Kidney (tissue), 14 donors: ENCODE measurements around the gene SIK3. TPM values are rescaled to one million over a fixed set of nuclear protein-coding genes. Genes with fewer than 3 reads are reported as not detected.

Experiments used
- DNase-seq, 5 donors: peaks; one replicate each; pipeline ENCODE4 v3.0.0-alpha.2; 2013 to 2020
- FAIRE-seq: peaks from 2 replicates; lab custom pipeline; 2012; peaks lifted over from hg19 to GRCh38; lab: Jason Lieb, UNC
- H3K27ac ChIP-seq, 2 donors: one replicate each; pipeline ENCODE4 v1.7.0; 2013; ENCODE audit warnings: low read depth in 2 of 2, low read length in 2 of 2, inconsistent platforms in 1 of 2
- H3K27me3 ChIP-seq: one replicate; pipeline ENCODE4 v1.7.1; 2013; ENCODE audit warnings: low read length, inconsistent platforms; ENCODE audit not compliant: control insufficient read depth, insufficient read depth
- H3K36me3 ChIP-seq, 3 donors: one replicate each; pipeline versions ENCODE4 v1.7.0 to v1.7.1; 2013; ENCODE audit warnings: low read length in 3 of 3, control low read depth in 1 of 3, inconsistent platforms in 1 of 3; ENCODE audit not compliant: insufficient read depth in 3 of 3, control insufficient read depth in 2 of 3
- H3K4me1 ChIP-seq, 3 donors: one replicate each; pipeline versions ENCODE4 v1.7.0 to v1.7.1; 2013; ENCODE audit warnings: low read length in 3 of 3, inconsistent platforms in 1 of 3, low read depth in 1 of 3; ENCODE audit not compliant: control insufficient read depth in 2 of 3, insufficient read depth in 2 of 3
- H3K4me3 ChIP-seq, 3 donors: one replicate each; pipeline versions ENCODE4 v1.7.0 to v1.8.1; 2013; ENCODE audit warnings: low read length in 3 of 3, control low read depth in 1 of 3, inconsistent platforms in 1 of 3
- H3K9ac ChIP-seq, 3 donors: one replicate each; pipeline versions ENCODE4 v1.7.0 to v1.7.1; 2013; ENCODE audit warnings: low read length in 3 of 3, control low read depth in 1 of 3, inconsistent platforms in 1 of 3
- H3K9me3 ChIP-seq, 3 donors: one replicate each; pipeline versions ENCODE4 v1.7.0 to v1.7.1; 2013; ENCODE audit warnings: low read length in 3 of 3, control low read depth in 1 of 3, inconsistent platforms in 1 of 3; ENCODE audit not compliant: control insufficient read depth in 2 of 3, insufficient read depth in 1 of 3
- intact Hi-C: fragments of 100-400 bp; cut with DNase I; formaldehyde crosslinking; loops from one replicate; pipeline ENCODE4 v1.11.1; 2022
- polyA plus RNA-seq: library from polyadenylated mRNA; stranded (reverse); fragments of 350-450 nt; fragmentation: Illumina TruSeq; extraction: RNeasy Lipid Tissue Mini Kit (QIAGEN cat#74804); gene quantifications from one replicate; pipeline ENCODE4 v1.2.3, GENCODE V29; 2014; ENCODE audit warnings: low read depth, low replicate concordance; ENCODE audit not compliant: insufficient read depth
- total RNA-seq: library from RNA; stranded (reverse); fragmentation: NEBNext Ultra II Directional; extraction: Animal tissue kit (Norgen Biotek cat#: 25700); gene quantifications from one replicate; pipeline ENCODE4 v1.2.1, GENCODE V29; 2021
- TF ChIP-seq, protein P1 (sequence below): IDR thresholded peaks from 3 replicates; pipeline ENCODE4 v1.5.1; 2012; ENCODE audit warnings: mild to moderate bottlenecking, moderate library complexity, borderline replicate concordance; ENCODE audit not compliant: insufficient read depth; ENCODE audit errors: extremely low read depth
- donor health status: control.
- donor health status: control.
- donor health status: control.
- donor health status: control.
- donor health status: control.
- donor health status: DM: yes; HTN: yes; CAD: no.
- donor health status: Normal renal cell carcinoma (clear cell type).

Gene SIK3
- total and polyA plus RNA-seq, 2 donors from 2014 or later, result 12.3 to 50.7 TPM

DNA sequence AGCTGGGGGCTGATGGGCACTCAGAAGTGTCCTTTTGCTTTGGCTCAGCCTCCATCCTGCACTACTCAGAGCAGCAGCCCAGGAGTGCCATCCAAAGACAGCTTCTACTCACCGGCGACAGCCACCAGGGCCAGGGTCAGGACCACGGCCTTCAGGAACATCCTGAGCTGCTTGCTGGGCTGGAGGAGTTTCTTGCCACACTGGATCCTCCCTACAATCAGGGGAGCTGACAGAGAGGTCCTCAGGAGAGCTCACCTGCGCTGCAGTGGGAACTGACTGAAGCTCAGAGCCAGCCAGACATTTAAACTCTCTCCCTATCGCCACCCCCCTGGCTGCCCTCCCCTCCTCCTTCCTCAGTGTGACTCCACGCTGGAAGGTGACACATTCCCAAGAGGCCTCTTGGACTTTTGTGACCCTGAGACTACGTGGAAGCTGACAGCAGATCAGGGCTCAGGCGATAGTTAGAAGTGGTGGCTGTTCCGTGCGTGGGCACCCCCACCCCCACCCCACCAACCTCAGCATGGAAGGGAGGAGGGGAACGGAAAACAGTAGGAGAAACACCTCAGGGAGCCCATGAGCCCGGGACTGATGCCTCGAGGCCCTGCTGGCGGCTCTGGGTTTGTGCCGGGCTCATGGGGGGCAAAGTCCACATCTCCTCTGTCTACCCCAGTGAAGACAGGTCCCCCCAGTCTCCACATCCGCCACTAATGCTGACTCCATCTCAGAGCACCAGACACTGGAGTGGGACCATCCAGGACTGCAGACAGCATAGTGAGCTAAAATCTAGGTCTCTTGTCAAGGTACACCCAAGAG, 275.0 kb downstream of the SIK3 start, which contains the start of gene APOA4:
Gene APOA4, minus strand, starts transcription at position 274 of the 813 bp plus-strand sequence. Its CDS starts 113 bp downstream, at position 161.
- TF ChIP-seq, protein P1, sequence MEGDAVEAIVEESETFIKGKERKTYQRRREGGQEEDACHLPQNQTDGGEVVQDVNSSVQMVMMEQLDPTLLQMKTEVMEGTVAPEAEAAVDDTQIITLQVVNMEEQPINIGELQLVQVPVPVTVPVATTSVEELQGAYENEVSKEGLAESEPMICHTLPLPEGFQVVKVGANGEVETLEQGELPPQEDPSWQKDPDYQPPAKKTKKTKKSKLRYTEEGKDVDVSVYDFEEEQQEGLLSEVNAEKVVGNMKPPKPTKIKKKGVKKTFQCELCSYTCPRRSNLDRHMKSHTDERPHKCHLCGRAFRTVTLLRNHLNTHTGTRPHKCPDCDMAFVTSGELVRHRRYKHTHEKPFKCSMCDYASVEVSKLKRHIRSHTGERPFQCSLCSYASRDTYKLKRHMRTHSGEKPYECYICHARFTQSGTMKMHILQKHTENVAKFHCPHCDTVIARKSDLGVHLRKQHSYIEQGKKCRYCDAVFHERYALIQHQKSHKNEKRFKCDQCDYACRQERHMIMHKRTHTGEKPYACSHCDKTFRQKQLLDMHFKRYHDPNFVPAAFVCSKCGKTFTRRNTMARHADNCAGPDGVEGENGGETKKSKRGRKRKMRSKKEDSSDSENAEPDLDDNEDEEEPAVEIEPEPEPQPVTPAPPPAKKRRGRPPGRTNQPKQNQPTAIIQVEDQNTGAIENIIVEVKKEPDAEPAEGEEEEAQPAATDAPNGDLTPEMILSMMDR, result no peak
- Histone ChIP-seq H3K27me3 (no peaks in the 10 kb centered on the region), H3K36me3 (no peaks in the 10 kb centered on the region), H3K4me1 (no peaks in the 10 kb centered on the region), H3K9me3 (no peaks in the 10 kb centered on the region), H3K4me3 (no peak within 1 kb of the TSS), H3K9ac (no peak within 1 kb of the TSS), H3K27ac (no peak within 1 kb of the TSS)
- intact Hi-C loops, result no loop called here
- DNase-seq, result no peak
- no peak for FAIRE-seq

DNA sequence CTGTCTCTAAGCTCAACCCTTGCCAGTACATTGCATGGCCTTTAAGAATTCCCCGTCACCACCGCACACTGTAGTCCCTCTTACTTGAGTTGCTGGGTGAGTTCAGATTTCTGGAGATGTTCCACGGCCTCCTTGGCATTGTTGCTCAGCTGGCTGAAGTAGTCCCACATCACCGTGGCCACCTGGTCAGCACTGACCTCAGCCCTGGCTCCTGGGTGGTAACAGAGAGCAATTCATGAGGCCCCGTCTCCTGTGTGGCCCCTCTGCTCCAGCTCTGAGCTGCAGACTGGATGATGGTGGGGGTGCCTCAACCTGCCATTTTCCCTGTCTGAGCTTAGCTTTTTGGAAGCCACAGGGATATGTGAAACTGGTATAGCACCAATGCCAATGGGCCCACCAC, 275.7 kb downstream of the SIK3 start:
- no peak overlapping the region for H3K4me3 ChIP-seq
- no peaks in the 10 kb centered on the region for H3K27me3 ChIP-seq
- intact Hi-C loops, result no loop called here
- H3K4me1 ChIP-seq, result no peaks in the 10 kb centered on the region
- no peaks in the 10 kb centered on the region for H3K36me3 ChIP-seq
- DNase-seq, result no peak
- no peak overlapping the region for H3K9ac ChIP-seq
- TF ChIP-seq, protein P1, result no peak
- no peak overlapping the region for H3K27ac ChIP-seq
- no peaks in the 10 kb centered on the region for H3K9me3 ChIP-seq
- FAIRE-seq, result no peak

DNA sequence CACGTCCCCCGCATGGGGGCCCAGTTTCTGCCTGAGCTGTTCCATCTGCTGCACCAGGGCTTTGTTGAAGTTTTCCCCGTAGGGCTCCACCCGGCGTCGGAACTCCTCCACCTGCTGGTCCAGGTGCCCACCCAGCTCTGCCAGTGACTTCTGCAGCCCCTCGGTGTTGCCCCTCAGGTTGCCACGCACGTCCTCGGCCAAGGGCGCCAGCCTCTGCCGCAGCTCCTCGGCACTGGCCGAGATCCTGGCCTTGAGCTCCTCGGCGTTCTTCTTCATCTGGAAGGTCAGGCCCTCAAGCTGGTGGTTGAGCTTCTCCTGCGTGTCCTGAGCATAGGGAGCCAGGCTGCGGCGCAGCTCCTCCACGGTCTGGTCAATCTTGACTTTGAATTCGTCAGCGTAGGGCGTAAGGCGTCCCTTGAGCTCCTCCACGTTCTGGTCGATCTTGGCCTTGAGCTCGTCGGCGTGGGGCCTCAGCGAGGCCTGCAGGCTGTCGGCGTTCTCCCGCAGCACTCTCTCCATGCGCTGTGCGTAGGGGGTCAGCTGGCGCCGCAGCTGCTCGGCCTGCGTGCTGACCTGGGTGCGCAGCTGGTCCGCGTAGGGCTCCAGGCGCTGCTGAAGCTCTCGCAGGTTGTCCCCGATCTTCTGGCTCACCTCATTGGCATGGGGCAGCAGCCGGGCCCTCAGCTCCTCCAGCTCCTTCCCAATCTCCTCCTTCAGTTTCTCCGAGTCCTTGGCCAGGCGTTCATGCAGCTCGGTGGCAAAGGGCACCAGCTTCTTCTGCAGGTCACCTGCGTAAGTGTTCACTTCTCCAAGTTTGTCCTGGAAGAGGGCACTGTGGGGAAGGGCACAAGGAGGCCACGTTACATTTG, 276.9 kb downstream of the SIK3 start:
- no peak for DNase-seq
- no peak for FAIRE-seq
- intact Hi-C loops, result no loop called here

More for the DNA sequence above, 276.9 kb downstream of the SIK3 start:
- Histone ChIP-seq H3K9ac (no peak overlapping the region), H3K27ac (no peak overlapping the region), H3K4me3 (no peak overlapping the region), H3K4me1 (no peaks in the 10 kb centered on the region), H3K36me3 (no peaks in the 10 kb centered on the region), H3K9me3 (no peaks in the 10 kb centered on the region), H3K27me3 (no peaks in the 10 kb centered on the region)
- TF ChIP-seq, protein P1, result no peak
